Measurements from ENCODE around the gene NF1.
"Not testable (repeated sequence)": the region's sequence is repeated elsewhere in the genome, so short reads cannot be mapped to it uniquely, and the experiment has no call there.

Gene NF1

GRCh38 chr17:31312223-31312622 is 217.4 kb downstream of the NF1 start:
- WGBS, 2 experiments (ENCODE audit: insufficient coverage in 2 of 2): 87 to 98% methylated on average over 3 to 5 of the region's 7 CpGs
- not testable (repeated sequence) for H3K4me3 ChIP-seq (ENCODE audit: extremely low read depth, insufficient read depth, low read length, poor library complexity, severe bottlenecking); H3K27ac ChIP-seq (ENCODE audit: low read depth, low read length, severe bottlenecking); H3K9me3 ChIP-seq (ENCODE audit: control insufficient read depth, low read length); H3K36me3 ChIP-seq (ENCODE audit: control insufficient read depth, insufficient read depth, low read length); H3K4me1 ChIP-seq (ENCODE audit: control insufficient read depth, insufficient read depth, low read length, poor library complexity, severe bottlenecking)

GRCh38 chr17:31313982-31314781 is 219.4 kb downstream of the NF1 start, which contains the start of gene EVI2B:
Gene EVI2B, minus strand, starts transcription at chr17:31314054. Its CDS starts 8,445 bp downstream, at chr17:31305609.
- 83 to 100% methylated on average over 1 of the region's 3 CpGs for WGBS, 2 experiments (ENCODE audit: insufficient coverage in 2 of 2)
- no peak within 1 kb of the TSS for H3K27ac ChIP-seq (ENCODE audit: low read depth, low read length, severe bottlenecking)
- no peaks in the 10 kb centered on the region for H3K4me1 ChIP-seq (ENCODE audit: control insufficient read depth, insufficient read depth, low read length, poor library complexity, severe bottlenecking)
- H3K36me3 ChIP-seq (ENCODE audit: control insufficient read depth, insufficient read depth, low read length): no peaks in the 10 kb centered on the region
- H3K4me3 ChIP-seq (ENCODE audit: extremely low read depth, insufficient read depth, low read length, poor library complexity, severe bottlenecking): no peak within 1 kb of the TSS
- no peaks in the 10 kb centered on the region for H3K9me3 ChIP-seq (ENCODE audit: control insufficient read depth, low read length)

- no peaks in the 10 kb centered on the region for H3K36me3 ChIP-seq (ENCODE audit: control insufficient read depth, insufficient read depth, low read length)
- H3K27ac ChIP-seq (ENCODE audit: low read depth, low read length, severe bottlenecking): no peak overlapping the region
- WGBS, 2 experiments (ENCODE audit: insufficient coverage in 2 of 2): no CpG with 5 or more reads among the region's 3 CpGs
- no peak overlapping the region for H3K4me3 ChIP-seq (ENCODE audit: extremely low read depth, insufficient read depth, low read length, poor library complexity, severe bottlenecking)
- no peaks in the 10 kb centered on the region for H3K4me1 ChIP-seq (ENCODE audit: control insufficient read depth, insufficient read depth, low read length, poor library complexity, severe bottlenecking)
- H3K9me3 ChIP-seq (ENCODE audit: control insufficient read depth, low read length): no peaks in the 10 kb centered on the region
These were observed 220.0 kb downstream of the NF1 start for GRCh38 chr17:31314782-31315100.

- no peaks in the 10 kb centered on the region for H3K9me3 ChIP-seq (ENCODE audit: control insufficient read depth, low read length)
- WGBS, 2 experiments (ENCODE audit: insufficient coverage in 2 of 2): 90 to 100% methylated on average over 2 of the region's 8 CpGs
- H3K36me3 ChIP-seq (ENCODE audit: control insufficient read depth, insufficient read depth, low read length): no peaks in the 10 kb centered on the region
- H3K4me3 ChIP-seq (ENCODE audit: extremely low read depth, insufficient read depth, low read length, poor library complexity, severe bottlenecking): no peak overlapping the region
- no peaks in the 10 kb centered on the region for H3K4me1 ChIP-seq (ENCODE audit: control insufficient read depth, insufficient read depth, low read length, poor library complexity, severe bottlenecking)
- H3K27ac ChIP-seq (ENCODE audit: low read depth, low read length, severe bottlenecking): no peak overlapping the region
These were observed 223.6 kb downstream of the NF1 start for GRCh38 chr17:31318298-31318801.

GRCh38 chr17:31318851-31319661 is 224.3 kb downstream of the NF1 start:
- no peak overlapping the region for H3K4me3 ChIP-seq (ENCODE audit: extremely low read depth, insufficient read depth, low read length, poor library complexity, severe bottlenecking)
- WGBS, 2 experiments (ENCODE audit: insufficient coverage in 2 of 2): 67 to 81% methylated on average over 2 to 3 of the region's 5 CpGs
- no peaks in the 10 kb centered on the region for H3K36me3 ChIP-seq (ENCODE audit: control insufficient read depth, insufficient read depth, low read length)
- no peaks in the 10 kb centered on the region for H3K4me1 ChIP-seq (ENCODE audit: control insufficient read depth, insufficient read depth, low read length, poor library complexity, severe bottlenecking)
- no peaks in the 10 kb centered on the region for H3K9me3 ChIP-seq (ENCODE audit: control insufficient read depth, low read length)
- no peak overlapping the region for H3K27ac ChIP-seq (ENCODE audit: low read depth, low read length, severe bottlenecking)

- Histone ChIP-seq H3K4me3 (ENCODE audit: extremely low read depth, insufficient read depth, low read length, poor library complexity, severe bottlenecking) (no peak overlapping the region), H3K27ac (ENCODE audit: low read depth, low read length, severe bottlenecking) (no peak overlapping the region), H3K36me3 (ENCODE audit: control insufficient read depth, insufficient read depth, low read length) (peaks cover 4% of the 10 kb centered on the region), H3K9me3 (ENCODE audit: control insufficient read depth, low read length) (no peaks in the 10 kb centered on the region), H3K4me1 (ENCODE audit: control insufficient read depth, insufficient read depth, low read length, poor library complexity, severe bottlenecking) (no peaks in the 10 kb centered on the region)
- WGBS, 2 experiments (ENCODE audit: insufficient coverage in 2 of 2): no CpG with 5 or more reads among the region's 2 CpGs
These were observed 225.5 kb downstream of the NF1 start for GRCh38 chr17:31320241-31320640.

- Histone ChIP-seq H3K4me3 (ENCODE audit: extremely low read depth, insufficient read depth, low read length, poor library complexity, severe bottlenecking) (no peak overlapping the region), H3K36me3 (ENCODE audit: control insufficient read depth, insufficient read depth, low read length) (peaks cover 5% of the 10 kb centered on the region), H3K9me3 (ENCODE audit: control insufficient read depth, low read length) (no peaks in the 10 kb centered on the region), H3K4me1 (ENCODE audit: control insufficient read depth, insufficient read depth, low read length, poor library complexity, severe bottlenecking) (no peaks in the 10 kb centered on the region), H3K27ac (ENCODE audit: low read depth, low read length, severe bottlenecking) (no peak overlapping the region)
- 80% methylated on average over 1 of the region's 1 CpG; no CpG with 5 or more reads in 1 of the 2 experiments for WGBS, 2 experiments (ENCODE audit: insufficient coverage in 2 of 2)
These were observed 226.0 kb downstream of the NF1 start for GRCh38 chr17:31320791-31321190.

GRCh38 chr17:31321481-31321880 is 226.7 kb downstream of the NF1 start, which contains the start of gene EVI2A:
Gene EVI2A, minus strand, starts transcription at chr17:31321622. Its CDS starts 2,609 bp downstream, at chr17:31319013.
- H3K36me3 ChIP-seq (ENCODE audit: control insufficient read depth, insufficient read depth, low read length): peaks cover 12% of the 10 kb centered on the region
- H3K4me3 ChIP-seq (ENCODE audit: extremely low read depth, insufficient read depth, low read length, poor library complexity, severe bottlenecking): no peak within 1 kb of the TSS
- WGBS, 2 experiments (ENCODE audit: insufficient coverage in 2 of 2): 81% methylated on average over 2 of the region's 3 CpGs; no CpG with 5 or more reads in 1 of the 2 experiments
- H3K4me1 ChIP-seq (ENCODE audit: control insufficient read depth, insufficient read depth, low read length, poor library complexity, severe bottlenecking): no peaks in the 10 kb centered on the region
- H3K9me3 ChIP-seq (ENCODE audit: control insufficient read depth, low read length): no peaks in the 10 kb centered on the region
- peak within 1 kb of the TSS; percentile 3 for H3K27ac ChIP-seq (ENCODE audit: low read depth, low read length, severe bottlenecking)

- no peak overlapping the region for H3K4me3 ChIP-seq (ENCODE audit: extremely low read depth, insufficient read depth, low read length, poor library complexity, severe bottlenecking)
- no peaks in the 10 kb centered on the region for H3K9me3 ChIP-seq (ENCODE audit: control insufficient read depth, low read length)
- WGBS, 2 experiments (ENCODE audit: insufficient coverage in 2 of 2): 100% methylated on average over 1 to 2 of the region's 4 CpGs
- H3K27ac ChIP-seq (ENCODE audit: low read depth, low read length, severe bottlenecking): no peak overlapping the region
- H3K36me3 ChIP-seq (ENCODE audit: control insufficient read depth, insufficient read depth, low read length): peaks cover 13% of the 10 kb centered on the region
- H3K4me1 ChIP-seq (ENCODE audit: control insufficient read depth, insufficient read depth, low read length, poor library complexity, severe bottlenecking): no peaks in the 10 kb centered on the region
These were observed 227.2 kb downstream of the NF1 start for GRCh38 chr17:31321966-31322365.

GRCh38 chr17:31323551-31323950 is 228.8 kb downstream of the NF1 start:
- Histone ChIP-seq H3K9me3 (ENCODE audit: control insufficient read depth, low read length) (no peaks in the 10 kb centered on the region), H3K4me3 (ENCODE audit: extremely low read depth, insufficient read depth, low read length, poor library complexity, severe bottlenecking) (no peak overlapping the region), H3K36me3 (ENCODE audit: control insufficient read depth, insufficient read depth, low read length) (peaks cover 18% of the 10 kb centered on the region), H3K4me1 (ENCODE audit: control insufficient read depth, insufficient read depth, low read length, poor library complexity, severe bottlenecking) (peaks cover 5% of the 10 kb centered on the region), H3K27ac (ENCODE audit: low read depth, low read length, severe bottlenecking) (no peak overlapping the region)

Measured in mesodermal cell (in vitro differentiated cells).